ENCODE data around the gene KCNH5.
A peak's percentile ranks its signal among the peaks of the same experiment; 100 is the strongest.

KCNH5 gene

GRCh38 chr14:62736048-62737043 is 308.9 kb downstream of the KCNH5 start:
- no peak for DNase-seq

- no peak for DNase-seq
Measured at GRCh38 chr14:62734831-62735230, 310.4 kb downstream of the KCNH5 start.

- no peak for DNase-seq
Measured at GRCh38 chr14:62722406-62722805, 322.9 kb downstream of the KCNH5 start.

- DNase-seq, result no peak
Measured at GRCh38 chr14:62718629-62719028, 326.6 kb downstream of the KCNH5 start.

GRCh38 chr14:62711351-62712023 is 333.8 kb downstream of the KCNH5 start:
- no peak for DNase-seq

- no peak for DNase-seq
Measured at GRCh38 chr14:62710811-62711210, 334.4 kb downstream of the KCNH5 start.

- no peak for DNase-seq
Measured at GRCh38 chr14:62709773-62710172, 335.5 kb downstream of the KCNH5 start.

GRCh38 chr14:62706217-62706616 is 339.0 kb downstream of the KCNH5 start:
- no peak for DNase-seq

GRCh38 chr14:62697461-62697860 is 347.8 kb downstream of the KCNH5 start:
- DNase-seq, result no peak

- DNase-seq, result no peak
Measured at GRCh38 chr14:62696929-62697328, 348.3 kb downstream of the KCNH5 start.

GRCh38 chr14:62696331-62696924 is 348.8 kb downstream of the KCNH5 start:
- DNase-seq, result no peak

GRCh38 chr14:62694075-62694474 is 351.2 kb downstream of the KCNH5 start:
- DNase-seq, result no peak

- peak; percentile 36 for DNase-seq
Measured at GRCh38 chr14:62692490-62693106, 352.7 kb downstream of the KCNH5 start.

- DNase-seq, result peak; percentile 91
Measured at GRCh38 chr14:62691647-62692489, 353.4 kb downstream of the KCNH5 start.

- no peak for DNase-seq
Measured at GRCh38 chr14:62689733-62690132, 355.5 kb downstream of the KCNH5 start.

GRCh38 chr14:62687818-62688217 is 357.4 kb downstream of the KCNH5 start:
- no peak for DNase-seq

- no peak for DNase-seq
Measured at GRCh38 chr14:62684376-62684775, 360.9 kb downstream of the KCNH5 start.

- no peak for DNase-seq
Measured at GRCh38 chr14:62682208-62682607, 363.1 kb downstream of the KCNH5 start.

GRCh38 chr14:62674563-62675237 is 370.6 kb downstream of the KCNH5 start:
- no peak for DNase-seq

GRCh38 chr14:62673014-62673755 is 372.1 kb downstream of the KCNH5 start:
- no peak for DNase-seq

GRCh38 chr14:62670526-62670925 is 374.7 kb downstream of the KCNH5 start:
- DNase-seq, result no peak
